HG02623 (cell line): ENCODE measurements around the gene TNFAIP8L1.

Experiments used
- ATAC-seq: cut with Tn5 transposase; IDR thresholded peaks from one replicate; pipeline ENCODE4 v1.9.1; 2021; ENCODE audit warnings: moderate library complexity; ENCODE audit not compliant: unreplicated experiment

TNFAIP8L1 gene

GRCh38 chr19:4647676-4648644 is 8.6 kb downstream of the TNFAIP8L1 start:
- no peak for ATAC-seq

DNA sequence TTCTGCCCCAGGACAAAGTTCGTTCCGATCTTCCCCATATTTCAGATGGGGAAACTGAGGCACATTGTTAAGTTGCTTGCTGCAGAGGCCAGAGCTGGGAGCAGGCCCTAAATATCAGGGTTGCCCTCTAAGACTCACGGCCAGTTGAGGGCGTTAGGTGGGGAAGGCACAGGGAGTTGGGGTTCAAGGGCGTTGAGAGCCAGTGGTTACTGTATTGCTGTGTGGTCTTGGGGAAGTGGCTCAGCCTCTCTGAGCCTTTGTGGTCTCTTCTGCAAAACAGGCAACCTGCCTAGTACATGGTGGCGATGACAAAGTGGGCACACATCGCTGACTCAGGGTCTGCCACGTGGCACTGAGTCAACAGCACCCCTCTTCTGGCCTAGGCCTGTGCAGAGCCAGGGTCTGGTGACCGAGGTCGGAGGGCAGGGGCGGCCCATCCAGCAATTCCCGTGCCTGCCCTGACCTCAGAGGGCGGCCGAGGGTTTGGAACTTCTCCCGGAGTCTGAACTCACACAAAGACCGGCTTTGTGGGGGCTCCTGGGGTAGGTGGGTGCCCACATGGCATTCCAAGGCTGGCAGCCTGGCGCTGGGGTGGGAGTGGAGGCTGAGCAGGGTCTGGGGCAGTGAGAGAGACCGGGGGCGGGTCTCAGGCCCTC is 10.2 kb downstream of the TNFAIP8L1 start:
- ATAC-seq, result no peak

- no peak for ATAC-seq
Measured at GRCh38 chr19:4650159-4650558, 10.8 kb downstream of the TNFAIP8L1 start.

DNA sequence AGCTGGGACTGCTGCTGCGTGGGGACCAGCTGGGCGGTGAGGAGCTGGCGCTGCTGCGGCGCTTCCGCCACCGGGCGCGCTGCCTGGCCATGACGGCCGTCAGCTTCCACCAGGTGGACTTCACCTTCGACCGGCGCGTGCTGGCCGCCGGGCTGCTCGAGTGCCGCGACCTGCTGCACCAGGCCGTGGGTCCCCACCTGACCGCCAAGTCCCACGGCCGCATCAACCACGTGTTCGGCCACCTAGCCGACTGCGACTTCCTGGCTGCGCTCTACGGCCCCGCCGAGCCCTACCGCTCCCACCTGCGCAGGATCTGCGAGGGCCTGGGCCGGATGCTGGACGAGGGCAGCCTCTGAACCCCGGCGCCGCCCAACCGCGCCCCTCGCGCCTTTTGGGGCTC is 12.8 kb downstream of the TNFAIP8L1 start:
- no peak for ATAC-seq

DNA sequence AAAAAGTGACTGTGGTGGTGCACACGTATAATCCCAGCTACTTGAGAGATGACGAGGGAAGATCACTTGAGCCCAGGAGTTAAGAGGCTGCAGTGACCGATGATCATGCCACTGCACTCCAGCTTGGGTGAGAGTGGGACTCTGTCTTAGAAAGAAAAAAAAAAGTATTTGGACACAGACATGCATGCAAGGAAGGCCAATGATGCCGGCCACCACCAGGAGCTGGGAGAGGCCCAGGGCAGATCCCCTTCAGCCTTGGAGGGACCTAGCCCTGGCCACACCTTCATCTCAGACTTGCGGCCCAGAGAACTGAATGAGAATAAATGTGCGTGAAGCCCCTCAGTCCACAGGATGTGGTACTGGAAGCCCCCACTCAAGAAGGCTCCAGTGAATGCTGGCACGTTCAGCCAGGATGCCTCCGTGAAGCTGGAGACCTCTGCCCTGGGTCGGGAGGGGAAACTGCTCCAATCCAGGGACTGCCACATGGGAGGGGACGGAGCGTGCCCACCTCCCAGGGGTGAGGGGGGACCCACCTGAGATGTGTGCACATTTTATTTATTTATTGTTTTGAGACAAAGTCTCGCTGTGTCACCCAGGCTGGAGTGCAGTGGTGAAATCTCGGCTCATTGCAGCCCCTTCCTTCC is 14.6 kb downstream of the TNFAIP8L1 start:
- no peak for ATAC-seq

GRCh38 chr19:4654437-4655361 is 15.4 kb downstream of the TNFAIP8L1 start:
- no peak for ATAC-seq

DNA sequence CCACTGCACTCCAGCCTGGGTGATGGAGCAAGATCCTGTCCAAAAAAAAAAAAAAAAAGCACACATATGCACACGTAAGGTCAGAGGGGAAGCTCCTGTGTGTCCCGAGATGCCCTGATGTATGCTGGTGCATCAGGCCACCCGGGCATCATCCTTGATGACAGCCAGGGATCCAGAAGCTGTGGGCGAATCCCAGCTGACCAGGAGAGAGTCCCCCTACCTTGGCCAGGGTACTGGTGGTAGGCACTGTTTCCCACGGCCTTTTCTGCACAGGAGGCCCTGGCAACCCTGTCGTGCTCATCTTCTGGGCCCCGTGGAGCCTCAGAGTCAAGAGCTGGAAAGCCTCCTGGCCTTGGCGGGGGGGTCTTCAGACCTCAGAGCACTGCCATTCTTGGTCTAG is 16.8 kb downstream of the TNFAIP8L1 start:
- no peak for ATAC-seq

DNA sequence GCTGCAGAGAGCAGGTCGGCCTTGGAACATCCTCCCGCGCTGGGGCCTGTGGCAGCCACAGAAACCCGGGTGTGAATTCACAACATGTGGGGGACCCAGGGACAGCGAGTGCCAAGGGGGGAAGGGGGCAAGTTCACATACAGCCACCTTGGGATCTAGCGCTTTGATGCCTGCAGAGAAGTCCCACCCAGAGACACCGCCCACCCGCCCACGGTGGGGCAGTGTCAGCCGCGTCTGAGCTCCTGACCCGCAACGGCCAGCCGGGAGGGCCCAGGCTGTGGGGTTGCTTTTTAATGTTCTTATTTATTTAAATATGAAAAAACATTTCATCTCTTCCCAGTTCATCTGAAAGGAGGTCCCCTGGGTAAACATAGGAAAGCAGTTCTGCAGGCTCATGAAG is 17.9 kb downstream of the TNFAIP8L1 start:
- ATAC-seq, result no peak

DNA sequence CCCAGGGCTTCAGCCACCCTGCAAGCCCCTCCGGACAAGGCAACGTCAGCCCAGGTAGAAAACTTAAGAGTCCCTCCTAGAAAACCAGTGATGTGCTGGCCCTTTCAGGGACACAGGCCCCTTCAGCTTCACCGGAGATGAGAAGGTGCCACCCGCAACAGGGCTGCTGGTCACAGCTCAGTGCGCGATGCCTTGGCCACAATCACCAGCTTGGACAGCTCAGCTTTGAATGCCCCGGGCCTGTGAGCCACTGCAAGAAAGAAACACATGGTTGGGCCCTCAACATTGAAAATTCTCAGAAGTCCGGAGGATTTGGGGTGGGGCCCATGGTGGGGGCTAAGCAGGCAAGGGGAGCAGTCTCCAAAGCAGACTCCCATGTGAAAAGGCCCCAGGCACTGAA is 18.5 kb downstream of the TNFAIP8L1 start:
- no peak for ATAC-seq

DNA sequence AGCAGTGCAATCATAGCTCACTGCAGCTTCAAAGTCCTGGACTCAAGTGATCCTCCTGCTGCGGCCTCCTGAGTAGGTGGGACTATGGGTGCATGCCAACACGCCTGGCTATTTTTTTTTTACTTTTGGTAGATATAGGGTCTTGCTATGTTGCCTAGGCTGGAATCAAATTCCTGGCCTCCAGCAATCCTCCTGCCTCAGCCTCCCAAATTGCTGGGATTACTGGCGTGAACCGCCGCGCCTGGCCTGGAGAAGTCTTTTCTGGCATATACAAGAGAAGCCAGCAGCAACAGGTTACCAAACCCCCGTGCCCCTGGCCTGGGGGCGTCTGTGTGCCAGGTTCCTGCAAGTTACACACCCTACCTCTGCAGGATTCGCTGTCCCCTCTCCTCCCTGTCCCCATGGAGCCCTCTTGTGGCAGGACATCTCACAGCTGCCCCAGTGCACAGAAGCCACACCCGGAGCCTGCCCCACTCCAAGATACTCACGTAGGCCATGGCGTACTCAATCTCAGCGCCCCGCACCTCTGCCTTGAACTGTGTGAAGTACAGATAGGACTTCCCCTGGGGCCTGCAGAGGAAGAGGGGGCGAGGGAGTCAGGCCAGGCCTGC is 21.0 kb downstream of the TNFAIP8L1 start:
- ATAC-seq, result no peak

- ATAC-seq, result no peak
Measured at GRCh38 chr19:4660993-4661392, 21.7 kb downstream of the TNFAIP8L1 start.

DNA sequence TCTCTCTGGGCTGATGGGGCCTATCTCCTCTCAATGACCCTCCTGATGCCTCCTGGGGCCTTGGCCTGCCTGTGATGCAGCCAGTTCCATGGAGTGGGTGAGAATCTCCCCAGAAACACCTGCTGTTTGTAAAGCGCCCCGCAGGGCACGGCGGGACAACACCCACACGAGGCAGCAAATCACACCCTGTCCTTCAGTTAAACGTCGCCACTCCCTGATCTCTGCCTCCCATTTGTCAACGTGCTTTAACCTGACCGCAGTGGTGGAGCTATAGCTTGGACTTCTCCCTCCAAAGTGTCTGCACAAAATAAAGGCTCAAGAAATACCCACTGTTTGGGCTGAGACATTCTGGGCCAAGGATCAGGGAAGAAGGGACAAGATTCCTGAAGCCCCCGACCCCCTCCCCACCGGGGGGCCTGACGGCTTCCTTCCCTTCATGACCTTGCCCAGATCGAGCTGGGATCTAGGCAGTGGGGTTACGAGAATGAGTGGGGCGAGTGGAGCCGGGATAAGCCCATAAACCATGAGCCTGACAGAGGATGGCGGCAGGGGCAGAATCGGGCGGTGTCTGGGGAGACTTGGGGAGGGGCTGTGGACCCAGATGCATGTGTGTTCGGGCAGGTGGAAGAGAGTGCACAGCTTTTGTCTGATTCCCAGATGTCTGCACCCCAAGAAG is 22.8 kb downstream of the TNFAIP8L1 start:
- ATAC-seq, result no peak

DNA sequence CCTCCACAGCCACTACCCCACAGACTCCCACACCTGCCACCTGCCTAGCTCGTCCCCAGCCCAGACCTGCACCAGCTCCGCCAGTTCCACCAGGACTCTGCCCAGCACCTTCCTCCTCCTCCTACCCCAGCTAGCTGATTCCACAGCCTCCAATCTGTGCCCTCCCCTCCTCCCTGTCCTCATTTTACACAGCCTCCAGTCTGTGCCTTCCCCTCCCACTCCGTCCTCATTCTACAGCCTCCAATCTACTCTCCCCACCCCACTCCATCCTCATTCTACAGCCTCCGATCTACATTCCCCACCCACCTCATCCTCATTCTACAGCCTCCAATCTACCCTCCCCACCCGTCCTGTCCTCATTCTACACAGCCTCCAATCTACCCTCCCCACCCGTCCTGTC is 23.5 kb downstream of the TNFAIP8L1 start:
- ATAC-seq, result no peak

- ATAC-seq, result no peak
Measured at GRCh38 chr19:4664642-4665041, 25.3 kb downstream of the TNFAIP8L1 start.

DNA sequence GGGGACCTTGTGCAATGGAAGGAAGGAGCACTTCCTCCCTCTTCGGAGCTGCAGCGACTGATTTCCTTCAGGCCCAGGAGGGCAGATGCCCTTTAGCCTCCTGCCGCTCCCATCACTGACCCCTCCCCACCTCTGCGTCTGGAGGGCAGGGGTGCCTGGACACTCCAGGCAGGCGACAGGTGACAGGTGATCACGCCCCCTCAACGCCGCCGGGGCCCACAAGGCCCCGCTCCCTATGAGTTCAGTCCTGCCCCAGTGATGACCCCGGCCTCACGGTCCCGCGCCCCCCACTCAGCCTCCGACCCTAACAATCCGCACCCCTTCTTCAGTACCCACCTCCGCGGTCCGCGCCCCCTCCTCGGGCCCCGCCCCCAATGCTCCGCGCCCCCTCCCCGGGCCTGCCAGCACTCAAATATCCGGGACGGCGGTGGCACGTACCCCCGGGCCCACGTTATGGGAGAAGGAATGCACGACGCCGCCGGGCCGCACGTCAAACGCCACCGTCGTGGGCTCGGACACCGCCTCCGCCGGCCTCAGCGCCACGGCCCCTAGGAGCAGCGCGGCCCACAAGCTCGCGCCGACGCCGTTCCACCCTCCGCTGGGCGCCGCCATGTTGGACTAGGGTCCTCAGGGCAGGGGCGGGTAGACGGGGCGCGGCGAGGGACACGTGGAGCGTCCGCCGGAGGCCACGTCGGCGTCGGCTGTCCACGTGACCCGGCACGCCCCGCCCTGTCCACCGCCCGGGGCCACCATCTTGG is 30.6 kb downstream of the TNFAIP8L1 start, which contains the start of gene MYDGF:
MYDGF (minus strand) TSS at position 620 of the 758 bp plus-strand sequence; CDS start at position 612, 8 bp downstream.
- ATAC-seq, result peak; percentile 90

- no peak for ATAC-seq
Measured at GRCh38 chr19:4671185-4671851, 32.0 kb downstream of the TNFAIP8L1 start.

DNA sequence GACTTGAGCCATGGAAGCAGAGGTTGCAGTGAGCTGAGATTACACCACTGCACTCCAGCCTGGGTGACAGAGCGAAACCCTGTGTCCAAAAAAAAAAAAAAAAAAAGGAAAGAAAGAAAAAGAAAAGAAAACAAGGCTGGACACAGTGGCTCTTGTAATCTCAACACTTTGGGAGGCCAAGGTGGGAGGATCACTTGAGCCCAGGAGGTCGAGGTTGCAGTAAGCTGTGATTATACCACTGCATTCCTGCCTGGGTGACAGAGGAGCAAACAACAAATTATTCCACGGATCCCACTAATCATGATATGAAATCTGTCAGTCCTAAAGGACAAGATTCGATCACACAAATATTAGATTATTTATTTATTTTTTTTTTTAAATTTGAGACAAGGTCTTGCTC is 33.9 kb downstream of the TNFAIP8L1 start:
- no peak for ATAC-seq

- ATAC-seq, result no peak
Measured at GRCh38 chr19:4673726-4674125, 34.4 kb downstream of the TNFAIP8L1 start.
